Endothelial cell of umbilical vein (primary cell): ENCODE results near the gene DRAM1. TPM values are rescaled to one million over a fixed set of nuclear protein-coding genes. Genes with fewer than 3 reads are reported as not detected.

Source experiments
- BruUV-seq: library from RNA; stranded (reverse); fragments of 400-500 nt; replicated peaks from 2 replicates; lab custom pipeline; 2021; lab: Mats Ljungman, UMichigan
- CTCF ChIA-PET: fragments of 300-600, 350-600 bp; sonication (Branson Sonifier 250); formaldehyde crosslinking; loops from one replicate; lab custom pipeline; 2021; ENCODE audit warnings: antibody characterized with exemption, inconsistent platforms; lab: Charles Lee
- POLR2A ChIA-PET: fragments of 300-600, 350-600 bp; sonication (Branson Sonifier 250); formaldehyde crosslinking; loops from one replicate; lab custom pipeline; 2021; ENCODE audit warnings: antibody characterized with exemption, inconsistent platforms; lab: Charles Lee
- DNase-seq: peaks from one replicate; pipeline ENCODE4 v3.0.0-alpha.2; 2011; ENCODE audit warnings: low read depth, low spot score
- FAIRE-seq: peaks from 2 replicates; lab custom pipeline; 2011; peaks lifted over from hg19 to GRCh38; lab: Jason Lieb, UNC
- H2AFZ ChIP-seq: 2 replicates; pipeline ENCODE4 v1.6.0; 2012; ENCODE audit warnings: low read depth, low read length, control low read depth, inconsistent platforms
- H3K27ac ChIP-seq: 2 replicates; pipeline ENCODE4 v1.5.1; 2011; ENCODE audit warnings: low read depth, mild to moderate bottlenecking, control low read depth, low read length, moderate library complexity; ENCODE audit not compliant: insufficient read depth
- H3K27me3 ChIP-seq, 2 experiments: 2 replicates each; pipeline versions ENCODE4 v1.6.0 to v1.6.1; 2011; ENCODE audit warnings: low read length in 2 of 2, mixed read lengths in 1 of 2; ENCODE audit not compliant: control insufficient read depth in 2 of 2, insufficient read depth in 2 of 2
- H3K36me3 ChIP-seq, 2 experiments: 2 replicates in 1 of 2; 3 replicates in 1 of 2; pipeline ENCODE4 v1.5.1; 2011; ENCODE audit warnings: low read length in 2 of 2, mild to moderate bottlenecking in 1 of 2, moderate library complexity in 1 of 2; ENCODE audit not compliant: control insufficient read depth in 2 of 2, insufficient read depth in 2 of 2; ENCODE audit errors: extremely low read depth in 1 of 2
- H3K4me1 ChIP-seq: 3 replicates; pipeline ENCODE4 v1.5.1; 2011; ENCODE audit warnings: mild to moderate bottlenecking, low read length; ENCODE audit not compliant: control insufficient read depth, insufficient read depth; ENCODE audit errors: extremely low read depth
- H3K4me2 ChIP-seq: 2 replicates; pipeline ENCODE4 v1.6.1; 2011; ENCODE audit warnings: low read length, control low read depth, mixed read lengths; ENCODE audit not compliant: insufficient read depth
- H3K4me3 ChIP-seq, 3 experiments: fragments of 200-600 bp in 1 of 3; sonication (generic), shearing (Covaris generic) in 1 of 3; replicated peaks in 1 of 3; 2 replicates each; pipeline ENCODE4 v1.5.1; 2011 to 2016; ENCODE audit warnings: control low read depth in 3 of 3, low read length in 3 of 3, mild to moderate bottlenecking in 2 of 3, inconsistent platforms in 1 of 3, low read depth in 1 of 3, moderate library complexity in 1 of 3; ENCODE audit not compliant: insufficient read depth in 1 of 3
- H3K79me2 ChIP-seq: 2 replicates; pipeline ENCODE4 v1.6.0; 2012; ENCODE audit warnings: low read length, inconsistent platforms; ENCODE audit not compliant: control insufficient read depth, insufficient read depth
- H3K9ac ChIP-seq: replicated peaks from 2 replicates; pipeline ENCODE3; 2011; ENCODE audit warnings: low read length, control low read depth; ENCODE audit not compliant: insufficient read depth; ENCODE audit errors: extremely low read depth
- H3K9me1 ChIP-seq: replicated peaks from 3 replicates; pipeline ENCODE4 v1.6.0; 2011; ENCODE audit warnings: mild to moderate bottlenecking, low read length; ENCODE audit not compliant: control insufficient read depth, insufficient read depth; ENCODE audit errors: extremely low read depth
- H3K9me3 ChIP-seq: replicated peaks from 2 replicates; pipeline ENCODE4 v1.5.1; 2012; ENCODE audit warnings: low read length, inconsistent platforms; ENCODE audit not compliant: control insufficient read depth, insufficient read depth
- H4K20me1 ChIP-seq: replicated peaks from 2 replicates; pipeline ENCODE3; 2011; ENCODE audit warnings: mild to moderate bottlenecking, low read length; ENCODE audit not compliant: control insufficient read depth, insufficient read depth; ENCODE audit errors: extremely low read depth
- EZH2 ChIP-seq: IDR thresholded peaks from 2 replicates; pipeline ENCODE4 v1.6.1; 2012; ENCODE audit warnings: borderline replicate concordance, low read depth, mild to moderate bottlenecking, moderate library complexity, low read length, inconsistent platforms; ENCODE audit not compliant: severe bottlenecking
- FOS ChIP-seq: IDR thresholded peaks from 2 replicates; pipeline ENCODE4 v1.6.1; 2011; ENCODE audit warnings: mild to moderate bottlenecking, low read length, moderate library complexity, borderline replicate concordance; ENCODE audit not compliant: insufficient read depth
- GATA2 ChIP-seq: IDR thresholded peaks from 2 replicates; pipeline ENCODE4 v1.7.0; 2011; ENCODE audit warnings: low read depth, mild to moderate bottlenecking, moderate library complexity, mixed read lengths, low read length; ENCODE audit not compliant: insufficient read length, insufficient read depth
- JUN ChIP-seq: IDR thresholded peaks from 2 replicates; pipeline ENCODE4 v1.6.1; 2011; ENCODE audit warnings: borderline replicate concordance, low read depth; ENCODE audit not compliant: insufficient read length, insufficient read depth
- MAX ChIP-seq: IDR thresholded peaks from 2 replicates; pipeline ENCODE4 v1.6.1; 2011; ENCODE audit not compliant: insufficient read depth, insufficient read length
- MYC ChIP-seq: IDR thresholded peaks from one replicate; pipeline ENCODE4 v1.6.1; 2011; ENCODE audit warnings: mild to moderate bottlenecking, low read depth, low read length
- POLR2A ChIP-seq: IDR thresholded peaks from 2 replicates; pipeline ENCODE4 v1.6.1; 2012; ENCODE audit warnings: low read depth, mild to moderate bottlenecking, control low read depth, low read length
- POLR2AphosphoS5 ChIP-seq: IDR thresholded peaks from 2 replicates; pipeline ENCODE4 v1.6.1; 2012; ENCODE audit warnings: low read depth, mild to moderate bottlenecking, control low read depth, low read length, moderate library complexity; ENCODE audit not compliant: insufficient read depth
- dilution Hi-C: fragments of 300-500 bp; cut with MboI; formaldehyde crosslinking; loops from one replicate; pipeline ENCODE4 v1.15.0; 2019; ENCODE audit warnings: low sequenced_read_pairs; ENCODE audit not compliant: extremely low pct_ligation_motif_present
- intact Hi-C: fragments of 100-400 bp; cut with micrococcal nuclease; formaldehyde crosslinking; loops from one replicate; pipeline ENCODE4 v1.10.0; 2022
- polyA plus RNA-seq, 4 experiments: library from polyadenylated mRNA; depleted of rRNA in 3 of 4; stranded (reverse) in 3 of 4; unstranded in 1 of 4; fragments of >200 nt; gene quantifications; 2 replicates each; pipeline versions ENCODE4 v1.2.1 to v1.2.3, GENCODE V29; 2011 to 2012; ENCODE audit warnings: missing spikeins in 1 of 4
- total RNA-seq: library from RNA; stranded (reverse); gene quantifications from 2 replicates; pipeline ENCODE4 v1.2.3, GENCODE V29; 2021
- TF ChIP-seq, protein P1 (sequence below), 2 donors: IDR thresholded peaks; 1 replicate in 1 of 2; 2 replicates in 1 of 2; pipeline ENCODE4 v1.5.1; 2011; ENCODE audit warnings: low read length in 2 of 2, mild to moderate bottlenecking in 2 of 2, moderate library complexity in 2 of 2, control low read depth in 1 of 2, inconsistent platforms in 1 of 2, low read depth in 1 of 2; ENCODE audit not compliant: insufficient read depth in 1 of 2; ENCODE audit errors: extremely low read depth in 1 of 2

DRAM1 gene
- total and polyA plus RNA-seq, 2 donors (not counting 3 experiments of a cell fraction or from before 2014, with no cell fraction given) = 24.6 to 46.3 TPM

DNA sequence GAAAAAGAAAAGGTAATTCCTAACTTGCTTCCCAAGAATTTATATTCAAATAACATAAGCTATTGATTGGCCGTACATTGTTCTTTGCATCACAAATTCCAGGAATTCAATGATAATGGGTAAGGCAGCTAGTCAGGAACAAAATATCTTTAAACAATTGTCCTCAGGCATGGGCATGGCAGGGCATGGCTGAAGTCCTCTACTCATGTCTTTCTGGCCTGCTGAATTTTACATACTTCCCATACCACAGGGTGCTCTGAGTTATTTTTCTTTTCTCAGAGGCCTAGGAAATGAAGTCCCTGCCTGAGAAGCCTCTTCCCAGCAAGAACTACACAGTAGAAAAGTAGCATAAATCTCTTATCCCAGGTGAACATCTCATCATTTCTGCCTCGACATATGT lies 15.1 kb upstream of the DRAM1 start:
- Histone ChIP-seq H3K4me2 (no peak overlapping the region), H3K27ac (no peak overlapping the region), H2AFZ (no peak overlapping the region), H3K79me2 (no peaks in the 10 kb centered on the region), H3K36me3 (no peaks in the 10 kb centered on the region), H3K4me1 (no peaks in the 10 kb centered on the region), H4K20me1 (no peaks in the 10 kb centered on the region), H3K9me1 (no peaks in the 10 kb centered on the region), H3K9ac (no peak overlapping the region), H3K9me3 (no peaks in the 10 kb centered on the region), H3K27me3 (no peaks in the 10 kb centered on the region), H3K4me3 (no peak overlapping the region)
- ChIA-PET POLR2A (no interaction called here), CTCF (interaction anchor here (1.2 kb wide), 1 partner anchor 13 kb away, joined by 4 read pairs; no protein-coding TSS in a partner anchor)
- DNase-seq = no peak
- dilution Hi-C loops = no loop called here
- intact Hi-C loops = no loop called here
- TF ChIP-seq MYC (no peak), MAX (no peak)
- FAIRE-seq = no peak
- BruUV-seq = no TSS peak

DNA sequence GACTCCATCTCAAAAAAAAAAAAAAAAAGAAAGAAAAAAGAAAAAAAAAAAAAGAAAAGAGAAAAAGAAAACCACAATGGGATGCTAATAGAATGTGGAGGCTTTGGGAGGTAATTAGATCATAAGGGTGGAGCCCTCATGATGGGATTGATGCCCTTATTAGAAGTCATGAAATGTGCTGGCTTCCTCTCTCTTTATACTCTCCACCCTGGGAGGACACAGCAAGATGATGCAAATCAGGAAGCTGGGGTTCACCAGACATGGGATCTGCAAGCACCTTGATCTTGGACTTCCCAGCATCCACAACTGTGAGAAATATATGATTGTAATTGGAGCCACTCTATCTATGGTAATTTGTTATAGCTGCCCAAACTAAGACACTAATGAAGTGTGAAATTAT lies 13.4 kb upstream of the DRAM1 start:
- Histone ChIP-seq H3K27ac (no peak overlapping the region), H3K27me3 (no peaks in the 10 kb centered on the region), H3K4me3 (no peak overlapping the region), H3K4me1 (no peaks in the 10 kb centered on the region), H3K9ac (no peak overlapping the region), H3K9me1 (no peaks in the 10 kb centered on the region), H3K36me3 (no peaks in the 10 kb centered on the region), H4K20me1 (no peaks in the 10 kb centered on the region), H3K4me2 (no peak overlapping the region), H3K79me2 (no peaks in the 10 kb centered on the region), H2AFZ (no peak overlapping the region), H3K9me3 (no peaks in the 10 kb centered on the region)
- POLR2A ChIA-PET = no interaction called here
- BruUV-seq = no TSS peak
- FAIRE-seq (no peak), DNase-seq (no peak)
- TF ChIP-seq EZH2 (no peak), GATA2 (no peak), JUN (no peak), POLR2A (no peak), FOS (no peak), POLR2AphosphoS5 (no peak), MYC (no peak), MAX (no peak)
- TF ChIP-seq, protein P1, sequence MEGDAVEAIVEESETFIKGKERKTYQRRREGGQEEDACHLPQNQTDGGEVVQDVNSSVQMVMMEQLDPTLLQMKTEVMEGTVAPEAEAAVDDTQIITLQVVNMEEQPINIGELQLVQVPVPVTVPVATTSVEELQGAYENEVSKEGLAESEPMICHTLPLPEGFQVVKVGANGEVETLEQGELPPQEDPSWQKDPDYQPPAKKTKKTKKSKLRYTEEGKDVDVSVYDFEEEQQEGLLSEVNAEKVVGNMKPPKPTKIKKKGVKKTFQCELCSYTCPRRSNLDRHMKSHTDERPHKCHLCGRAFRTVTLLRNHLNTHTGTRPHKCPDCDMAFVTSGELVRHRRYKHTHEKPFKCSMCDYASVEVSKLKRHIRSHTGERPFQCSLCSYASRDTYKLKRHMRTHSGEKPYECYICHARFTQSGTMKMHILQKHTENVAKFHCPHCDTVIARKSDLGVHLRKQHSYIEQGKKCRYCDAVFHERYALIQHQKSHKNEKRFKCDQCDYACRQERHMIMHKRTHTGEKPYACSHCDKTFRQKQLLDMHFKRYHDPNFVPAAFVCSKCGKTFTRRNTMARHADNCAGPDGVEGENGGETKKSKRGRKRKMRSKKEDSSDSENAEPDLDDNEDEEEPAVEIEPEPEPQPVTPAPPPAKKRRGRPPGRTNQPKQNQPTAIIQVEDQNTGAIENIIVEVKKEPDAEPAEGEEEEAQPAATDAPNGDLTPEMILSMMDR (IDR thresholded peaks at IDR 0.05; ENCODE audit: extremely low read depth in 1 of 2, insufficient read depth in 1 of 2, low read depth in 1 of 2, low read length in 2 of 2) = no peak
- dilution Hi-C loops = no loop called here
- CTCF ChIA-PET = interaction anchor here (1.1 to 1.2 kb wide), 3 partner anchors 12 to 72 kb away, joined by 3 read pairs; no protein-coding TSS in a partner anchor
- intact Hi-C loops = no loop called here
